HG03342 (cell line): Measurements from ENCODE around the gene DLG2.
"Not testable (repeated sequence)": the region's sequence is repeated elsewhere in the genome, so short reads cannot be mapped to it uniquely, and the experiment has no call there.

Source experiments
- ATAC-seq: cut with Tn5 transposase; IDR thresholded peaks from one replicate; pipeline ENCODE4 v1.9.1; 2021; ENCODE audit warnings: mild to moderate bottlenecking, moderate library complexity; ENCODE audit not compliant: unreplicated experiment

The DLG2 gene

DNA sequence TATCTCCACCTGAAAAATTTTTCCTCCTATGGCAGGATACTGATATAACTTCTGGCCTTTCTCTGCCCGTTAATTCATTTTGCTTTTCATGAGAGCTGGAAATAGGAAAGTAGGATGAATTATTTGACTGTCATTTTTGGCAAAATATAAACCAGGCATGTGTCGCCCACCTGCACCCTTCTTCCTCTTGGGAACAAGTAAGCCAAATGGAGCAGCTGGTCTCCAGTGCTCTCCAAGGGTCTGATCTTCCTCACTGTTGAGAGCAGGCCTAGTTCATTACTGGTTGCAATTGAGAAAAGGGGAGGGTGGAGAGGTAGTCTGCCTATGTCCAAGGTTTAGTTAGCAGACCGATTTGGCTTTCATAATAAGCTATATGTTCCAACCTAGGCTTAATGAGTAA, 582.2 kb downstream of the DLG2 start:
- no peak for ATAC-seq

DNA sequence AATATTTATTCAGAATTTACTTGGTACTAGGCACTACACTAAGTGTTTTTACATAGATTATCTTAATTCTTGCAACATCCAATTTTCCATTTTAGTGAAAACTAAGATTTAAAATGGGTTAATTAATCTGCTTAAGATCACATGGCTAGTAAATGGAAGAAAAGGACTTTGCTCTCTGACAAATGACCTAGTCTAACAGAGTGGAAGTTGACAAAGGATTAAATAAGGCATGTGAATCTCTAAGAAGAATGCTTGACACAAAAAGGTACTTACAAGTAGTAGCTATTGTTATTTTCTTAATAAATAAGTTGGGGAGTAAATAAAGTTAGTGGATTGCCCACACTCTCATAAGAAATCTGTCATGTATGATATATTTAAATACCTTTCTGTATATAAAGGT, 584.8 kb downstream of the DLG2 start:
- no peak for ATAC-seq

DNA sequence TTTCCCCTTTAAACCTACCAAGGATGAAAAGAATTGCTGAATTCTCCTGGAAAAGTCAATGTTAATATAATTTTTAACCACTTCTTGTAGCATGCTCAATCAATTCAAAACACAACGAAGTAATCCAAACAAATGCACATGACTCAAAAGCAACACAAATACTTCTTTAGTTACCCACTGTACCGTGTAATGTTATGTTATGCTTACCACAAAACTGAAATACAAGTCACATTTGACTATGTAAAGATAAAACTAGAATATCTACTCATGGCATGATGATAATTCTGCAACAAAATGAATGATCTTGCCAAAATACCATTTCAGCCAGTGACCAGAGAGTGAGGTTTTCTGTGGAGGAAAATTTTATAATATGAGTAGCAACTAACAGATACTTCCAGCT, 587.0 kb downstream of the DLG2 start:
- no peak for ATAC-seq

DNA sequence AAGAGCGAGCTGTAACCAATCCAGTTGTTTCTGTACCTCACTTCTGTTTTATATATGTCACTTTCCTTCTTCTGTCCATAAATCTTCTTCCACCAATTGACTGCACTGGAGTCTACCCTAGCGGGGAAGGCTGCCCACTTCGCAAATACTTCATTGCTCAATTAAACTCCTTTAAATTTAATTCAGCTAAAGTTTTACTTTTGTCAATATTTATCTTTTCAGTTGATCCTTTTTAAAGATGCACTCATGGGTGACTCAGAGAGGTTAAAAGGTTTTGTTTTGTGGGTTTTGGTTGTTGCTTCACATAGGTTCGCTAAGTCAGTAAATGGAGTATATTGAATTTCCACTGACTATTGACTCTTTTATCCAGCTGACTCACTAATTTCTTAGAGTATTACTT, 597.2 kb downstream of the DLG2 start:
- ATAC-seq: no peak

DNA sequence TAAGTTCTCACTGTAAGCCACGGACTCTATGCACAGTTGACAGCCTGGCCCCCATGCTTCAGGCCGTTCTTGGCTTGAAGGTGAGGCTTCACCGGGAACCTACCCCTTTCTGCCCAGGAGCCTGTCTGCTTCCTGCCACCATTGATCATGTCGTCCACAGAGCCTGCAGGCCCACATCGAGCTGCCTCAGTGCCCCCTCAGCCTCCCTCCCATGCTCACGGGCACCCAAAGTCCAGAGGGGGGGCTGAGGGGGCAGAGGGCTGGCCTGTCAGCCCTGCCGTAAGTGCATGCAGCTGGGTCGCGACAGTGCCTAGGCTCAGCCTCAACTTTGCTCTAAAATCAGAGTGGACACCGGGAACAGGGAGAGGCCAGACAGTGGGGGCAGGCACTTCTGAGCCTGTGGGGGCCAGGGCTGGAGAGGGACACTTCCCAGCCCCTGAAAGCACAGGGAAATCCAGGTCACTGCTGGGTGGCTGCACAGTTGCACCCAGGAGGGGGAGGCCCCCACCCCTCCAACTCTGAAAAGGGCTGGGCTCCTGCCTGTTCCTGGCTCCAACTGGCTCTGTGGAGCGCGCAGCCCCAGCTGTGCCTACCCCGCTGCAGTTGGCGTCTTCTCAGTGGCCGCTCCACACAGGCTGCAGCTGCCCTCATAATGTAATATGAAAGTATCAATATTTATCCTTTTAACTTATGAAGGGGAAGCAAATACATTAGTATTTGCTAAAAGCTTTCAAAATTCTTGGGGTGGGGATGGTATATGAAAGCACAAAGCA, 598.6 kb downstream of the DLG2 start:
- ATAC-seq: no peak

DNA sequence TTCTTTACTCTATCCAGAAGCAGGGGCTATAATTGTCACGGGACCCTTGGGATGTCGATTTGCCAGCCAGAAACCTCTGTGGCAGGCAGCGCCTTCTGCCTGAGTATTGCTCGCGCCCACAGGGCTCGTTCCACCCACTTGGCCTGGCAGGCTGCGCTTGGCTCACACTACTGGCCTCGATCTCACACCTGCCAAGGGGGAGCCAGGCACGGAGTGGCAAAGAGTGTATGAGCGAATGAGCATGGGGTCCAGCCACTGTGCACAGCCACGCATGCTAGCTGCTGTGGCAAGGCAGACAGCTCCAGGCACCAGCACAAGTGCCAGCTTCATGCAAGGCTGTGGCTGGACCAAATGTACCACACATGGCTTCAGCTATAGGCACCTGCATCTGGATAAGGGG, 599.8 kb downstream of the DLG2 start:
- no peak for ATAC-seq

DNA sequence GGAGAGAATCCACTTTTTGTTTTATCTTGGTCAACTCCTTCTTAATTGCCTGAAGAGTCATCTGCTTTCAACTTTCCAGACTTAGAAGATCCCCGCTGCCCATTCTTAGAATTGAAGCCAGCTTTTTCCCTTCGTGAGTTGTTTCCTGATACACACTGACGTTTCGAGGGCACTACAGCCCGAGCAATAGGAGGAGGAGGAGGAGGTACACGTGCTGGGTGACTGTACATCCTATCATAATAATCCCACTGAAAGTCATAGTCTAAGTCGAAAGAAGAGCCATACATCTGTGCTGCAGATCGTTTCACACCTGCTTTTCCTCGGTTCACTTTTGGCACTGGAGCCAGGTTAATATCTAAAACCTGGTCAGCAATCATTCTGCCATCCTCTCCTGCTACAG, 606.1 kb downstream of the DLG2 start:
- no peak for ATAC-seq

DNA sequence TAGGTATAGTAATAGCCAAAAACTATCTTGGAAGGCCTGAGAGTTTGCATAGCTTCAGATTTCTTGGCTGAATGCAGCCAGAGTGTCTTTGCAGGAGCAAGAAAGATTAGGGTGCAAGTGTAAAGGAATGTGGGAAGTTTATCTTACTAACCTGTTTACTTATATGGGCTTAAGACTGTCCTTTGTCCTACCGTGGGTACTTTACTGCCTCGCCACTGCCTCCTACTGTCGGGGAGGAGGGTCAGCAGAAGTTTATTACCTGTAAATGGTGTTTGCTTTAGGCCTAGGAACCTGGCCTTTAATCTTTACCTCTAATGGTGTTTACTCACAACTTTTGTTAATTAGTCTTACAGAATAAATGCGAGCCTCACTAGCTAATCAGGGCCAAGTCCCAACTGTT, 633.8 kb downstream of the DLG2 start:
- ATAC-seq: no peak

DNA sequence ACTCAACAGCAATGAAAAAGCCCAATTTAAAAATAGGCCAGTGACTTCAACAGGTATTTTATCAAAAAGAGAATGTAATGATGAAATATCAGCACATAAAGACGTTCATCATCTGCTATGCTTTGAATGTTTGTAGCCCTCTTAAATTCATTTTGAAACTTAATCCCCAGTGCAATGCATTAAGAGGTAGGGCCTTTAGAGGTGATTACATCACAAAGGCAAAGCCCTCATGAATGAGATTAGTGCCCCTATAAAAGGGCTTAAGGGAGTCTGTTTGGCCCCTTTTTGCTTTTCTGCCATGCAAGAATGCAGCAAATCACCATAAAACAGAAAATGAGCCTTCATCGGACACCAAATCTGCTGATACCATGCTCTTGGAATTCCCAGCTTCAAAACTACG, 637.0 kb downstream of the DLG2 start:
- ATAC-seq: no peak

DNA sequence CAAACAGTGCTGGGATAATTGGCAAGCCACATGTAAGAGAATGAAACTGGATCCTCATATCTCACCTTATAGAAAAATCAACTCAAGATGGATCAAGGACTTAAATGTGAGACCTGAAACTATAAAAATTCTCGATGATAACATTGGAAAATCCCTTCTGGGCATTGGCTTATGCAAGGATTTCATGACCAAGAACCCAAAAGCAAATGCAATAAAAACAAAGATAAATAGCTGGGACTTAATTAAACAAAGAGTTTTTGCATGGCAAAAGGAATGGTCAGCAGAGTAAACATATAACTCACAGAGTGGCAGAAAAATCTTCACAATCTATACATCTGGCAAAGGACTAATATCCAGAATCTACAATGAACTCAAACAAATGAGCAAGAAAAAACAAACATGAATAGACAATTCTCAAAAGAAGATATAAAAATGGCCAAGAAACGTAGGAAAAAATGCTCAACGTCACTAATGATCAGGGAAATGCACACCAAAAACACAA, 639.4 kb downstream of the DLG2 start:
- not testable (repeated sequence) for ATAC-seq

DNA sequence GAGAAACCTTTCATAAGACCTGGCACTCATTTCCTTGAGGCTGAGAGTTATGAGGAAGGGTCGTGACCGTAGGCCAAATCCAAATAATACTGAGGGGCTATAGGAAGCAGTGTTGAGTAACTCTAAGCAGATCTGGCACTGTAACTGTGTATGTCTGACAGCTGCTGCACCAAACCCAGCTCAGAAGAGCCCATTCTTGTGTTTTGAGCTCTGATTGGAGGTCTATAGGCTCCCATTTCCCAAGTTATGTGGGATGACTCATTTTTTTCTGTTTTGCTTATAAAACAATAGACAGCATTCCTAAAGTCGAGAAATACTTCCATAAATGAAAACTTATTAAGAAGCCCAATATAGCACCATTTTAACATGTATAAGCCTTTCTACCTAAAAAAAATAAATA, 645.8 kb downstream of the DLG2 start:
- ATAC-seq: no peak

DNA sequence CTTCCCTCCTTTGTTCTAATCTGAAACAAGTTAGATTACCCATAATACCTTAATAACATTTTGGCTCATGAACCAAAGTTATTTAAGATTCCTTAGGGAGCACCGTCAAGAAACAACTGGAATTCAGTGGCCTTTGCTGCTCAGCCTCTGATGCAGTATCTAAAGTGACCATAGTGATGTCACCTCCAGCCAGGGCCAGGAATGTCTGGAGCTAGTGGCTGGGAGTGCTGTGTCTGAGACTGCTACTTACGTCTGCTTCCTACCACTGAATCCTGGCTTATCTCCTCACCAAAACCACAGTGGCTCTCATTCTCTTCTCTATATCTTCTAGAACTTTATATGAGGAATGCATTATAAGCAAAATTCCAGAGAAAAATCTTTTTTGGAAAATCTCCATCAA, 658.0 kb downstream of the DLG2 start:
- ATAC-seq: no peak

DNA sequence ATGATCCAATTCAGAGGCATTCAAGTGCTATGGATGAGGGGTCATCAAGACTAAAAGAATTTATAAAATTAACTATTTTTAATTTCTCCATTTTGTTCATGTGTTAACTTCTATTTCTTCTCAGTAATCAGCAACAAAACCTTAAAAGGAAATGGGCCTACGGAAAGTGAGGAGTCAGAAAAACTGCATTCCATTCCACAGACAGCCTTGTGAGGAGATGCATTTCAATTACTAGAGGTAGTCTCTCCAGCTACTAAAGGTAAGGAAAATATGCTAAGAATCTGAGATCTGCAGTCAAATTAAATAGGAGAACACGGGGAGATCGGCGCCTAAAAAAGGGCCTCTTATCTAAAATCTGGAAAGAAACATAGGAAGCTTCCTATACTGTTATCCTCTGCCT, 661.7 kb downstream of the DLG2 start:
- ATAC-seq: no peak

DNA sequence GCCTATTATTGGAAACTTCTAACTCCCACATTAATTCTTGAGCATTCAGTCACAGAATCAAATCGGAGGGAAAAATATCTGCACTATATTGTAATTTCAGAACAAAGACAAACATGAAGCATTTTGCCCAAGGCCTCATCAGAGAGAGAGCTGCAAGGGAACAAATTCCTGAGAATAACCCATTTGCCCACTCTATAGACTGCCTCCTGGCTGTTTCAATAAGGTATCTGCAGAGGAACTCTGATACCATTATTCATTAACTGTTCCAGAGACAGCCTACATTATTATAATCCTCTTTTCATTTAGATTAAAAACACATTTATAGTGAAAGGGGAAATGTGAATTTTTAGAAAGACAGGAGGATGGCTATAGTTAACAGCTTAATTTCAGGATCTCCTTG, 663.9 kb downstream of the DLG2 start:
- no peak for ATAC-seq

DNA sequence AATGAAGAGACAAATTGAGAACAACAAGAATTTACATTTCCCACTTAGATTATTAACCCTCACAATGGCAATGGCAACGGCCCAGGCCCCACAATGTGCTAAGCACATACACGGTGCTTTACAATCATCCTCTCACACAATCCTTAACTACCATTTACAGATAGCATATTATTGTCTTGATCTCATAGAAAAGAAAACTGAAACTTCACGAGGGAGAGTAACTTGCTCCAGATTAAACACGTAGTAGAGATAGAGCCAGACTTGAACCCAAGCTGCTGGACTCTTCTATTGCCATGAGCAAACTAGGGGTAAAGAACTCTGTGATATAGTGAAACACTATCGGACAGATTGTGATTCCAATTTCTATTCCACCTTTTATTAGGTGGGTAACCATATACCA, 665.1 kb downstream of the DLG2 start:
- no peak for ATAC-seq

DNA sequence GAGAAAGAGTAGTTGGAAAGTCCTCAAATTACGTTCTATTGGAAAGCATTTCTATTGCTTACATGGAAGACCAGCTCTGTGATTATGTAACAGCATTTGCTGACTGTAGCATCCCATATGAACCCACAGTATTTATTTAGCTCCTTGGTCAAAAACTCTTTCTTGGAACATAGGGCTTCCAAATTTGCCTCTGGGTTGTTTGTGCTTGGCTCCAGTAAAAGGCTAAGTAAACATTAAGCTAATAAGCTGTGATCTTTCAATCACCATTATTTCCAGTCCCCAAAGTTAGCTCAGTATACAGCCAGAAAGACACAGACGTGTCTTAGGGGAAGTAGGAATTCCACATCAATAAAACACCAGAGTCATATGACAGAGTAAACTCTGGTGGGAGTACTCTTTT, 668.8 kb downstream of the DLG2 start:
- no peak for ATAC-seq

DNA sequence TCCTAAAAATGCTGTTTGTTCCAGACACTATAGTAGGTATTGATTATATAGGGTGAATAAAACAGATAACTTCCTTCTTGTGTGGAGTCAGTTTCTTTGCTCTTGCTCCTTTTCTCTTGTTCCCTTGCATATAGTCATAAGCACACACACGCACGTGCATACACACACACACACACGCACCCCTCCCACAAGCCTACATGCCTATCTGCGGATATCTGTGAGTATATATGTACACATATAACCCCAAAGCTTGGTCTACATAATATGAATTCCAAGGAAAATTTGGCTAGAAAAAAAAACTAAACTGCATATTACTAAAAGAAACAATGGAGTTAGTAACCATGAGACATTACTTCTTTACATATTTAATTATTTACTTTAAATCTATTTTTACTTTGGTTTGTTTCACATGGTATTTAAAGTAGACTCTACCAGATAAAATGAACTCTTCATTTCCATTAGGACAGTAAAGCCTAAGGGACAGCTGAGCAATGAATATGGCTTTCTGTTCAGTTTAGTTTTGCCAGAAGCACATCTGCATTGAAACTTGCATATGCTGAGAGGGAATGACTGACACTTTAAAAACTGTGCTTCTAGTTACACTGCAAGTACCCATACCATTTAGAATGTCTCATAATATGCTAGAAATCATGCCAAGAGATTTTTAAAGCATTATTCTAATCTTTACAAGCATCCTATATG, 676.4 kb downstream of the DLG2 start:
- ATAC-seq: no peak

DNA sequence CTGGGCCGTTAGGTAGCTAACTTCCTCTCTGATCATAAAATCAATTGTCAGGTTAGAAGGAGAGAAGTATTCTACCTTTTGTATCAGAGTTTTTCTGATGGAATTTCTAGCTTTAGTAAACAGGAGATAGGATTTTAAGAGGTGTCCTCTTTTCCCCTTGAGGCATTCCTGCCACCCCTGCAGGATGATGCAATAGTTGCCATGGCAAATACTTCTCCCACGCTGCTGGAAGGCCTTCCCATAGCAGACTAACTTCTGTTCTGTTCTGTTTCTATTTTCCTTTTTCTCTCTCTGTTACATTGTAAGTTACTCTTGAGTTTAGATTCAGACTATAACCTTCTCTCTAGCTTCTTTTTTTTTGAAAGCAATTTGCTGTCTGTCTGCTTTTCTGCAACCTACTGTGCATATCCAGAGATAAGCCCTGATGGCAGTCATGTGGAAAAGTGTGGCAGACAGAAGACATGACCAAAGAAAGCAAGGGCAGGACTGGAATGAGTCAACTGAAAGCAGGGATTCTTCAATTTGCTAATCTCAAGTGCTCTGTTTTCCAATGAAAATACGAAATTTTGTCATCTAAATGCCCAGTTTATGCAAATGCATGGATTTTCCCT, 679.1 kb downstream of the DLG2 start:
- no peak for ATAC-seq

DNA sequence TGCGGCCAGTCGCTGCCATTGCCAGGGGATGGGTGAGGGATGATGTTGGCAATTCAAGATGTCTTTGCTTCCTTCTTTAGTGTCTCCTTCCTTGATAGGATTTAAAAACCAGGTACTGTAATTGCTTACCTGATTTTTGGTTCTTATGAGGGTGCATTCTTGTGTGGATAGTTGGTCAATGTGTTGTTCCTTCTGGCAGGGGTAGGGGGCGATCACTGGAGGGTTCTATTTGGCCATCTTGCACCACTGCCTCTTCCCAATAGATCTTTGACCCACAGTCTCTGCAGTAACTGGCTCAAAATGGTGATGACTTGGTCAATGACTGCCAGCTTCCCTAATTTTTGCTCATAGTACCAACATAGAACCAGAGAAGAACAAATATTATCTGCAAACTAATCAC, 680.1 kb downstream of the DLG2 start:
- no peak for ATAC-seq

DNA sequence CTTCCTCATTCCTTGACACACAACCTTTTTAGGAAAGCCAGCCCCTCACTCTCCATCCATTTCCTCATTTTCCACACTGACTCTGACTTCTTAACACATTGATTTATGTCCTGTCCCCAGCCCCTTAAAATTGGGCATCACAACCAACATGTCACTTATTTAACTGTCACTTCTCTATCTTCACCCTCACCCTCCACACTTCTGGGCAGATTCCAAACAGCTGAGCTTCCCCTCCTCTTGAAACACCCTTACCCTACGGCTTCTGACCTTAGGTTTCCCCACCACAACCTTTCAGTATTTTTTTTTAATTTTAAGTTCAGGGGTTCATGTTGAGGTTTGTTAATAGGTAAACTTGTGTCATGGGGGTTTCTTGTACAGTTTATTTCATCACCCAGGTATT, 696.3 kb downstream of the DLG2 start:
- no peak for ATAC-seq

DNA sequence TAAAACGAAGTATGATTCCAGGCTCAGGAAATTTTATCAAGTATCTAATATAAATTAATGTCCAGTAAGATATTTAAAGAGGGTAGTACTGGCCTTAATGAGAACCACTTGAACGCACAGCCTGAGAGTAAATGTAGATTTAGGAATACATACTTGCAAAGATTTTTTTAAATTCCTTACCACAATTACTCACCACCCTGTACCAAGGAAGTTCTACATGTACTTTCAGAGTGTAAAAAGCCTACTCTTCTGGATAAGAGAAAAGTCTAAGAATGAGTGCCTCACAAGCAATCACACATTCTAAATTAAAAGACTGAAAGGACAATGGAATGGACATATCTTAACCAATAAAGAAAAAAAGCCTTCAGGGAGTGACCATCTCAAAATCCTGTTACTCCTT, 697.4 kb downstream of the DLG2 start:
- no peak for ATAC-seq

DNA sequence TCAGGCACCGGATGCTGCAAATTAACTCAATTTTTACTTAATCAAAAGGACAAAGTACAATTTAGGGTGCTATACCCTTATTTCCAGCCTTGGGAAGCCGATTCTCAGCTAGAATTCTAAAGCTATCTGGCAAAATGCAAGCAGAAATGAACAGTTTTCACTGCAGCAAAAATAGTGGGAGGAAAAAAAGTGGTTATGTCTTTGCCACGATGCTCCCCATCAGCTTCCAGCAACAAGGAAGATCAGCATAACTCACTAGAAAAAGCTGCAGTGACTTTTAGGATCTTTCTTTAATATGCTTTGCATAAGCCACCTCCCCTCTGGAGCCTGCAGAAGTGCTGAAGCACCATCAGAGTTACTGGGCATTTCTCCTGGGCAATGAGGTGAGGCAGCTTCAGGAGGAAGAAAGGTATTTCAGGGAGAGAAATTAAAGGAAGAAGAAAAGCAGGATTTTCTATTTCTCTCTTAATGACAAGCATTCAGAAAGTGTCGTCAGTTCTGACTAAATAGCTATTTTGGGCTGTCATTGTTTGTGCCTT, 702.9 kb downstream of the DLG2 start:
- no peak for ATAC-seq
